Liver (tissue), 9 donors: ENCODE results near the gene ZNF578. TPM values are rescaled to one million over a fixed set of nuclear protein-coding genes. Genes with fewer than 3 reads are reported as not detected.
A peak's percentile ranks its signal among the peaks of the same experiment; 100 is the strongest.
"Not testable (repeated sequence)": the region's sequence is repeated elsewhere in the genome, so short reads cannot be mapped to it uniquely, and the experiment has no call there.

Experiments
- DNase-seq: peaks from one replicate; pipeline ENCODE4 v3.0.0-alpha.2; 2017; ENCODE audit warnings: low spot score
- H3K27ac ChIP-seq, 2 donors: one replicate each; pipeline ENCODE4 v1.7.0; 2013; ENCODE audit warnings: inconsistent platforms in 2 of 2, low read length in 2 of 2, control low read depth in 1 of 2, low read depth in 1 of 2, mild to moderate bottlenecking in 1 of 2
- H3K27me3 ChIP-seq, 4 donors: one replicate each; pipeline versions ENCODE4 v1.6.1 to v1.7.0; 2013; ENCODE audit warnings: low read length in 3 of 4, inconsistent platforms in 1 of 4, mild to moderate bottlenecking in 1 of 4, moderate library complexity in 1 of 4; ENCODE audit not compliant: control insufficient read depth in 4 of 4, insufficient read depth in 4 of 4
- H3K36me3 ChIP-seq, 4 donors: one replicate each; pipeline versions ENCODE4 v1.6.1 to v1.7.0; 2013; ENCODE audit warnings: low read length in 3 of 4, mild to moderate bottlenecking in 3 of 4, low read depth in 1 of 4, moderate library complexity in 1 of 4; ENCODE audit not compliant: control insufficient read depth in 4 of 4, insufficient read depth in 3 of 4
- H3K4me1 ChIP-seq, 4 donors: one replicate each; pipeline versions ENCODE4 v1.6.1 to v1.7.0; 2013; ENCODE audit warnings: low read length in 3 of 4, mild to moderate bottlenecking in 3 of 4, moderate library complexity in 1 of 4; ENCODE audit not compliant: control insufficient read depth in 4 of 4, insufficient read depth in 4 of 4
- H3K4me3 ChIP-seq, 3 donors: one replicate each; pipeline versions ENCODE4 v1.6.1 to v1.7.0; 2013; ENCODE audit warnings: low read length in 3 of 3, control low read depth in 1 of 3, low read depth in 1 of 3, mild to moderate bottlenecking in 1 of 3
- H3K9ac ChIP-seq, 2 donors: one replicate each; pipeline ENCODE4 v1.7.0; 2013; ENCODE audit warnings: low read length in 2 of 2, mild to moderate bottlenecking in 2 of 2, moderate library complexity in 2 of 2, control low read depth in 1 of 2, low read depth in 1 of 2
- H3K9me3 ChIP-seq, 4 donors: one replicate each; pipeline versions ENCODE4 v1.6.1 to v1.7.0; 2013; ENCODE audit warnings: low read length in 3 of 4; ENCODE audit not compliant: control insufficient read depth in 4 of 4
- EGR1 ChIP-seq, 2 donors: IDR thresholded peaks; 2 replicates each; pipeline ENCODE4 v1.6.1; 2016 to 2018; ENCODE audit warnings: antibody characterized with exemption in 2 of 2, low read depth in 2 of 2
- FOXA1 ChIP-seq: IDR thresholded peaks from 2 replicates; pipeline ENCODE4 v1.6.1; 2016; ENCODE audit warnings: antibody characterized with exemption
- FOXA2 ChIP-seq: IDR thresholded peaks from 2 replicates; pipeline ENCODE4 v1.6.1; 2016; ENCODE audit warnings: antibody characterized with exemption
- GABPA ChIP-seq, 2 donors: IDR thresholded peaks in 1 of 2; conservative IDR thresholded peaks in 1 of 2; 2 replicates each; pipeline ENCODE4 v1.6.1; 2016; ENCODE audit warnings: antibody characterized with exemption in 2 of 2, mild to moderate bottlenecking in 1 of 2, moderate library complexity in 1 of 2
- HNF4A ChIP-seq, 2 donors: conservative IDR thresholded peaks; 2 replicates each; pipeline ENCODE4 v1.6.1; 2016; ENCODE audit warnings: antibody characterized with exemption in 2 of 2, mild to moderate bottlenecking in 2 of 2
- HNF4G ChIP-seq: IDR thresholded peaks from 2 replicates; pipeline ENCODE4 v1.6.1; 2016; ENCODE audit warnings: antibody characterized with exemption
- JUND ChIP-seq, 2 donors: IDR thresholded peaks; 2 replicates each; pipeline ENCODE4 v1.6.1; 2016; ENCODE audit warnings: antibody characterized with exemption in 2 of 2
- MAX ChIP-seq: IDR thresholded peaks from 2 replicates; pipeline ENCODE4 v1.6.1; 2016; ENCODE audit warnings: antibody characterized with exemption
- NR2F2 ChIP-seq: IDR thresholded peaks from 2 replicates; pipeline ENCODE4 v1.6.1; 2016; ENCODE audit warnings: antibody characterized with exemption
- RAD21 ChIP-seq, 2 donors: IDR thresholded peaks; 2 replicates each; pipeline ENCODE4 v1.6.1; 2016; ENCODE audit warnings: antibody characterized with exemption in 2 of 2, mild to moderate bottlenecking in 2 of 2
- RXRA ChIP-seq, 2 donors: IDR thresholded peaks; 2 replicates each; pipeline ENCODE4 v1.6.1; 2017 to 2018; ENCODE audit warnings: antibody characterized with exemption in 2 of 2, mild to moderate bottlenecking in 1 of 2
- SP1 ChIP-seq: IDR thresholded peaks from 2 replicates; pipeline ENCODE4 v1.6.1; 2018; ENCODE audit warnings: antibody characterized with exemption, mild to moderate bottlenecking
- TAF1 ChIP-seq: conservative IDR thresholded peaks from 2 replicates; pipeline ENCODE4 v1.6.1; 2016; ENCODE audit warnings: antibody characterized with exemption, mild to moderate bottlenecking
- YY1 ChIP-seq: IDR thresholded peaks from 2 replicates; pipeline ENCODE4 v1.6.1; 2016; ENCODE audit warnings: antibody characterized with exemption, mild to moderate bottlenecking
- ZBTB33 ChIP-seq: IDR thresholded peaks from 2 replicates; pipeline ENCODE4 v1.6.1; 2016; ENCODE audit warnings: antibody characterized with exemption
- WGBS: extraction: QIAGEN DNeasy Blood & Tissue Kit; methylation state at CpG from one replicate; pipeline ENCODE4 v1.1.7; 2013; 5-methylcytosine and 5-hydroxymethylcytosine counted together
- polyA plus RNA-seq, 2 donors: library from polyadenylated mRNA; stranded (reverse) in 1 of 2; unstranded in 1 of 2; fragments of 200-250 nt in 1 of 2; fragments of >200 nt in 1 of 2; fragmentation: Nextera tagmentation in 1 of 2; extraction: Ambion mirVana in 1 of 2; gene quantifications; one replicate each; pipeline versions ENCODE4 v1.2.1 to v1.2.3, GENCODE V29; 2013 to 2015
- total RNA-seq, 2 donors: library from RNA; depleted of rRNA; stranded (reverse); fragments of >200 nt; gene quantifications; one replicate each; pipeline ENCODE4 v1.2.3, GENCODE V29; 2014
- TF ChIP-seq, protein P1 (sequence below): fragments of 150-350 bp; IDR thresholded peaks from 2 replicates; pipeline ENCODE4 v1.5.1; 2017; ENCODE audit warnings: improper control_type of control experiment, low read depth, low read length; ENCODE audit not compliant: missing input control
- TF ChIP-seq, protein P2 (sequence below): IDR thresholded peaks from 2 replicates; pipeline ENCODE4 v1.6.1; 2016; ENCODE audit warnings: antibody characterized with exemption, mild to moderate bottlenecking
- TF ChIP-seq, protein P3 (sequence below): IDR thresholded peaks from 2 replicates; pipeline ENCODE4 v1.6.1; 2016; ENCODE audit warnings: antibody characterized with exemption
- donor health status: healthy.
- donor health status: healthy.
- donor health status: healthy.
- donor health status: healthy.
- donor health status: healthy.

The ZNF578 gene
- total and polyA plus RNA-seq, 4 donors, result 0.09 to 0.56 (median 0.25) TPM; not detected in 1

DNA sequence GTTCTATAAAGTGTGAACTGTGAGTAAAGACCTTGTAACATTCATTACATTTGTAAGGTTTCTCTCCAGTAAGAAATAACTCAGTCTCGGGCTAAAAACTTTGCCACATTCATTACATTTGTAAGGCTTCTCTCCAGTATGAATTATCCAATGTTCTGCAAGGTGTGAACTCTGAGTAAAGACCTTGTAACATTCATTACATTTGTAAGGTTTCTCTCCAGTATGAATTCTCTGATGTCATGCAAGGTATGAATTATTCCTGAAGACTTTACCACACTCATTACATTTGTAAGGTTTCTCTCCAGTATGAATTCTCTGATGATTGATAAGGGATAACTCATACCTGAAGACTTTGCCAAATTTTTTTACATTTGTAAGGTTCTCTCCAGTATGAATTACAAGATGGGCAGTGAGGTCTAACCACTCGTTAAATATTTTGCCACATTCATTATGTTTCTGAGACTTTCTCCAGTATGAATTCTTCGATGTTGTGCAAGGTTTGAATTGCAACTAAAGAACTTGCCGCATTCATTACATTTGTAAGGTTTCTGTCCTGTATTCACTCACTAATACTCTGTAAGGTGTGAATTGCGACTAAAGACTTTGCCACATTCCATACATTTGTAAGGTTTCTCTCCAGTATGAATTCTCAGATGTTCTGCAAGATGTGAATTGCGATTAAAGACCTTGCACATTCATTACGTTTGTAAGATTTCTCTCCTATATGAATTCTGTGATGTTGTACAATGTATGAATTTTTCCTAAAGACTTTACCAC, 21.2 kb downstream of the ZNF578 start:
- TF ChIP-seq EGR1 (IDR thresholded peaks at IDR 0.05; ENCODE audit: low read depth in 2 of 2) (no peak), ZBTB33 (no peak), MAX (no peak), NR2F2 (no peak), SP1 (no peak), HNF4G (no peak), TAF1 (no peak), HNF4A (conservative IDR thresholded peaks at IDR 0.05) (no peak), JUND (IDR thresholded peaks at IDR 0.05) (no peak), RAD21 (IDR thresholded peaks at IDR 0.05) (no peak), RXRA (IDR thresholded peaks at IDR 0.05) (no peak), FOXA1 (no peak), GABPA (IDR thresholded peaks at IDR 0.05 in 1 of 2, conservative IDR thresholded peaks at IDR 0.05 in 1 of 2) (no peak), YY1 (no peak), FOXA2 (no peak)
- TF ChIP-seq, protein P1, sequence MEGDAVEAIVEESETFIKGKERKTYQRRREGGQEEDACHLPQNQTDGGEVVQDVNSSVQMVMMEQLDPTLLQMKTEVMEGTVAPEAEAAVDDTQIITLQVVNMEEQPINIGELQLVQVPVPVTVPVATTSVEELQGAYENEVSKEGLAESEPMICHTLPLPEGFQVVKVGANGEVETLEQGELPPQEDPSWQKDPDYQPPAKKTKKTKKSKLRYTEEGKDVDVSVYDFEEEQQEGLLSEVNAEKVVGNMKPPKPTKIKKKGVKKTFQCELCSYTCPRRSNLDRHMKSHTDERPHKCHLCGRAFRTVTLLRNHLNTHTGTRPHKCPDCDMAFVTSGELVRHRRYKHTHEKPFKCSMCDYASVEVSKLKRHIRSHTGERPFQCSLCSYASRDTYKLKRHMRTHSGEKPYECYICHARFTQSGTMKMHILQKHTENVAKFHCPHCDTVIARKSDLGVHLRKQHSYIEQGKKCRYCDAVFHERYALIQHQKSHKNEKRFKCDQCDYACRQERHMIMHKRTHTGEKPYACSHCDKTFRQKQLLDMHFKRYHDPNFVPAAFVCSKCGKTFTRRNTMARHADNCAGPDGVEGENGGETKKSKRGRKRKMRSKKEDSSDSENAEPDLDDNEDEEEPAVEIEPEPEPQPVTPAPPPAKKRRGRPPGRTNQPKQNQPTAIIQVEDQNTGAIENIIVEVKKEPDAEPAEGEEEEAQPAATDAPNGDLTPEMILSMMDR, result no peak
- TF ChIP-seq, protein P2, sequence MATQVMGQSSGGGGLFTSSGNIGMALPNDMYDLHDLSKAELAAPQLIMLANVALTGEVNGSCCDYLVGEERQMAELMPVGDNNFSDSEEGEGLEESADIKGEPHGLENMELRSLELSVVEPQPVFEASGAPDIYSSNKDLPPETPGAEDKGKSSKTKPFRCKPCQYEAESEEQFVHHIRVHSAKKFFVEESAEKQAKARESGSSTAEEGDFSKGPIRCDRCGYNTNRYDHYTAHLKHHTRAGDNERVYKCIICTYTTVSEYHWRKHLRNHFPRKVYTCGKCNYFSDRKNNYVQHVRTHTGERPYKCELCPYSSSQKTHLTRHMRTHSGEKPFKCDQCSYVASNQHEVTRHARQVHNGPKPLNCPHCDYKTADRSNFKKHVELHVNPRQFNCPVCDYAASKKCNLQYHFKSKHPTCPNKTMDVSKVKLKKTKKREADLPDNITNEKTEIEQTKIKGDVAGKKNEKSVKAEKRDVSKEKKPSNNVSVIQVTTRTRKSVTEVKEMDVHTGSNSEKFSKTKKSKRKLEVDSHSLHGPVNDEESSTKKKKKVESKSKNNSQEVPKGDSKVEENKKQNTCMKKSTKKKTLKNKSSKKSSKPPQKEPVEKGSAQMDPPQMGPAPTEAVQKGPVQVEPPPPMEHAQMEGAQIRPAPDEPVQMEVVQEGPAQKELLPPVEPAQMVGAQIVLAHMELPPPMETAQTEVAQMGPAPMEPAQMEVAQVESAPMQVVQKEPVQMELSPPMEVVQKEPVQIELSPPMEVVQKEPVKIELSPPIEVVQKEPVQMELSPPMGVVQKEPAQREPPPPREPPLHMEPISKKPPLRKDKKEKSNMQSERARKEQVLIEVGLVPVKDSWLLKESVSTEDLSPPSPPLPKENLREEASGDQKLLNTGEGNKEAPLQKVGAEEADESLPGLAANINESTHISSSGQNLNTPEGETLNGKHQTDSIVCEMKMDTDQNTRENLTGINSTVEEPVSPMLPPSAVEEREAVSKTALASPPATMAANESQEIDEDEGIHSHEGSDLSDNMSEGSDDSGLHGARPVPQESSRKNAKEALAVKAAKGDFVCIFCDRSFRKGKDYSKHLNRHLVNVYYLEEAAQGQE, result no peak
- TF ChIP-seq, protein P3, sequence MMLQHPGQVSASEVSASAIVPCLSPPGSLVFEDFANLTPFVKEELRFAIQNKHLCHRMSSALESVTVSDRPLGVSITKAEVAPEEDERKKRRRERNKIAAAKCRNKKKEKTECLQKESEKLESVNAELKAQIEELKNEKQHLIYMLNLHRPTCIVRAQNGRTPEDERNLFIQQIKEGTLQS, result no peak
- Histone ChIP-seq H3K4me1 (no peaks in the 10 kb centered on the region), H3K36me3 (no peaks in the 10 kb centered on the region), H3K9me3 (peaks cover 50 to 92% (median 77%) of the 10 kb centered on the region in 4 donors), H3K9ac (no peak overlapping the region), H3K27ac (no peak overlapping the region), H3K4me3 (peak overlapping the region in 2 of 3 donors; percentile 7 to 23), H3K27me3 (no peaks in the 10 kb centered on the region)
- 94% methylated on average over 7 of the region's 7 CpGs for WGBS
- no peak for DNase-seq

DNA sequence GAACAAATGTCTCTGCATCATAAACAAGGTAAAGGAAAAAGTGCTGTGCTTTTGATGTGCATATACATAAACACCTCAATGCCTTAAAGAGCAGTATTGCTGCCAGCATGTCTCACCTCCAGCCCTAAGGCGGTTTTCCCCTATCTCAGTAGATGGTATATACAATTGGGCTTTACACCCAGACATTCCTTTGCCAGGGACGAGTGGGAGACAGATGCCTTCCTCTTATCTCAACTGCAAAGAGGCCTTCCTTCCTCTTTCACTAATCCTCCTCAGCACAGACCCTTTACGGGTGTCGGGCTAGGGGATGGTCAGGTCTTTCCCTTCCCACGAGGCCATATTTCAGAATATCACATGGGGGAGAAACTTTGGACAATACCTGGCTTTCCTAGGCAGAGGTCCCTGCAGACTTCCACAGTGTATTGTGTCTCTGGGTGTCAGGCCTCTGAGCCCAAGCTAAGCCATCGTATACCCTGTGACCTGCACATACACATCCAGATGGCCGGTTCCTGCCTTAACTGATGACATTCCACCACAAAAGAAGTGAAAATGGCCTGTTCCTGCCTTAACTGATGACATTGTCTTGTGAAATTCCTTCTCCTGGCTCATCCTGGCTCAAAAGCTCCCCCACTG, 30.9 kb downstream of the ZNF578 start:
- H3K9ac ChIP-seq, DNase-seq, H3K27me3 ChIP-seq, H3K4me1 ChIP-seq, H3K36me3 ChIP-seq, H3K27ac ChIP-seq: not testable (repeated sequence)
- peaks cover 7 to 50% (median 46%) of the 10 kb centered on the region in 4 donors for H3K9me3 ChIP-seq
- 39% methylated on average over 7 of the region's 7 CpGs for WGBS
- peak overlapping the region in 1 of 3 donors; percentile 6 for H3K4me3 ChIP-seq

DNA sequence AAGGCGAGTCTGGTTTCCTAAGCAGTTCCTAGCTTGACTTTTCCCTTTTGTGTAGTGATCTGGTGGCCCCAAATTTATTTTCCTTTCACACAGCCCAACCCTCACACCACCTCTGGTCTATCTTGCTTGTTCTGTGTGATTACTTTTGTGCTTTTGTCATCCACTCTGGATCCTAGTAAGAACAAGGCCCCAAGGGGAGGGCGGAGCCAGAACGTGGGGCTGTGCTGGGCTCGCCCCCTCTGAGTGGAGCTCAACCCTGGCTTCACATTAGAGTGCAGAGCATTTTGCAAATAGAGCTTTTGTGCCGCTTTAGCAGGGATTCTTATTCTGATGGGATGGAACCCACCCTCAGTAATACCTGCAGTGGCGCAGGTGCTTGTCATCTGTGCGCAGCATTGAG, 31.7 kb downstream of the ZNF578 start:
- peaks cover 7 to 50% (median 44%) of the 10 kb centered on the region in 4 donors for H3K9me3 ChIP-seq
- peak overlapping the region in 1 of 3 donors; percentile 11 for H3K4me3 ChIP-seq
- 41% methylated on average over 7 of the region's 7 CpGs for WGBS
- not testable (repeated sequence) for H3K36me3 ChIP-seq, H3K4me1 ChIP-seq, H3K9ac ChIP-seq, DNase-seq, H3K27me3 ChIP-seq, H3K27ac ChIP-seq
